Measurements from ENCODE around the gene MYO1G. TPM values are rescaled to one million over a fixed set of nuclear protein-coding genes. Genes with fewer than 3 reads are reported as not detected.

The MYO1G gene
- total and polyA plus RNA-seq, 9 of the 15 experiments (the other 6 are each of a cell fraction or from before 2014, with no cell fraction given): 0.03 to 0.62 (median 0.13) TPM; not detected in 1

GRCh38 chr7:45017253-45017652 lies 38.4 kb upstream of the MYO1G start:
- in situ Hi-C loops (cut with MboI): no loop called here
- Histone ChIP-seq H3K4me2 (ENCODE audit: insufficient read depth, low read length) (no peak overlapping the region), H3K9me3 (replicated peaks; ENCODE audit: control insufficient read depth, insufficient read depth, low read depth, low read length) (no peaks in the 10 kb centered on the region), H3K4me1 (replicated peaks in 1 of 2; ENCODE audit: control insufficient read depth in 2 of 2, insufficient read depth in 2 of 2, low read length in 2 of 2) (peaks cover 3 to 4% of the 10 kb centered on the region in 2 experiments; a peak in 2 of 5 replicates), H3K79me2 (ENCODE audit: control insufficient read depth, insufficient read depth, low read length) (peaks cover 63% of the 10 kb centered on the region), H3K9me1 (ENCODE audit: control insufficient read depth, insufficient read depth, low read length) (no peaks in the 10 kb centered on the region), H3K9ac (ENCODE audit: insufficient read depth in 1 of 2, low read depth in 2 of 2, low read length in 2 of 2) (no peak overlapping the region), H2AFZ (ENCODE audit: low read depth, low read length) (no peak overlapping the region), H3K4me3 (no peak overlapping the region), H3K27ac (ENCODE audit: extremely low read depth, low read depth, low read length) (no peak overlapping the region), H3K27me3 (ENCODE audit: control insufficient read depth in 2 of 2, insufficient read depth in 2 of 2, low read length in 2 of 2) (no peaks in the 10 kb centered on the region), H3K36me3 (ENCODE audit: control insufficient read depth, insufficient read depth, low read length) (peaks cover 26% of the 10 kb centered on the region), H4K20me1 (replicated peaks; ENCODE audit: control insufficient read depth, insufficient read depth, low read length) (no peaks in the 10 kb centered on the region; the same call in 1 of the 2 replicates)
- ATAC-seq: no peak; the same call in 1 of the 3 replicates
- intact Hi-C loops (cut with micrococcal nuclease): no loop called here
- ChIA-PET CTCF (ENCODE audit: low intra/inter-chr PET ratio) (no interaction called here), POLR2A (interaction anchor here (0.7 kb wide), 1 partner anchor 135 kb away, joined by 4 read pairs; no protein-coding TSS in a partner anchor)
- DNase-seq (ENCODE audit: extremely low read depth in 1 of 4, low spot score in 3 of 4): no peak
- TF ChIP-seq ZNF217 (CRISPR knock-in tag; IDR thresholded peaks at IDR 0.05): no peak
- TF ChIP-seq RBM15 (IDR thresholded peaks at IDR 0.05; ENCODE audit: insufficient read depth, low read length): no peak
- WGBS (ENCODE audit: insufficient coverage, low coverage, missing lambda C conversion rate): 89% methylated on average over 3 of the region's 3 CpGs
- no TSS peak for BruUV-seq (replicated peaks)
- FAIRE-seq: no peak

GRCh38 chr7:45015313-45015712 lies 36.5 kb upstream of the MYO1G start:
- intact Hi-C loops (cut with micrococcal nuclease) (no loop called here), in situ Hi-C loops (cut with MboI) (no loop called here)
- Histone ChIP-seq H3K27ac (ENCODE audit: extremely low read depth, low read depth, low read length) (no peak overlapping the region), H3K9me1 (ENCODE audit: control insufficient read depth, insufficient read depth, low read length) (no peaks in the 10 kb centered on the region), H3K4me1 (replicated peaks in 1 of 2; ENCODE audit: control insufficient read depth in 2 of 2, insufficient read depth in 2 of 2, low read length in 2 of 2) (no peaks in the 10 kb centered on the region; a peak in 1 of 5 replicates), H4K20me1 (replicated peaks; ENCODE audit: control insufficient read depth, insufficient read depth, low read length) (no peaks in the 10 kb centered on the region), H3K9me3 (replicated peaks; ENCODE audit: control insufficient read depth, insufficient read depth, low read depth, low read length) (no peaks in the 10 kb centered on the region), H3K9ac (ENCODE audit: insufficient read depth in 1 of 2, low read depth in 2 of 2, low read length in 2 of 2) (no peak overlapping the region), H3K4me3 (no peak overlapping the region), H3K79me2 (ENCODE audit: control insufficient read depth, insufficient read depth, low read length) (peaks cover 57% of the 10 kb centered on the region), H3K36me3 (ENCODE audit: control insufficient read depth, insufficient read depth, low read length) (peaks cover 33% of the 10 kb centered on the region), H3K4me2 (ENCODE audit: insufficient read depth, low read length) (no peak overlapping the region), H3K27me3 (ENCODE audit: control insufficient read depth in 2 of 2, insufficient read depth in 2 of 2, low read length in 2 of 2) (no peaks in the 10 kb centered on the region), H2AFZ (ENCODE audit: low read depth, low read length) (no peak overlapping the region)
- TF ChIP-seq PKNOX1 (IDR thresholded peaks at IDR 0.05): no peak
- no peak for TF ChIP-seq HOMEZ (CRISPR knock-in tag; IDR thresholded peaks at IDR 0.05)
- TF ChIP-seq ZKSCAN8 (CRISPR knock-in tag; IDR thresholded peaks at IDR 0.05): no peak
- WGBS (ENCODE audit: insufficient coverage, low coverage, missing lambda C conversion rate): 57% methylated on average over 1 of the region's 1 CpG
- BruUV-seq (replicated peaks): no TSS peak
- no peak for FAIRE-seq
- ChIA-PET POLR2A (interaction anchor here (0.6 to 1.2 kb wide), 6 partner anchors 12 to 35 kb away, joined by 3 to 4 read pairs (median 3); no protein-coding TSS in a partner anchor), CTCF (ENCODE audit: low intra/inter-chr PET ratio) (no interaction called here)
- ATAC-seq: no peak
- DNase-seq (ENCODE audit: extremely low read depth in 1 of 4, low spot score in 3 of 4): no peak
